CD4-positive, alpha-beta T cell treated with Interleukin-6 for 4 hours (primary cell): ENCODE data around the gene TWNK.

Experiments
- DNase-seq: peaks from one replicate; pipeline ENCODE4 v3.0.0-alpha.2; 2020; ENCODE audit warnings: mixed read lengths

The TWNK gene

GRCh38 chr10:101012525-101013364 lies 25.4 kb downstream of the TWNK start:
- DNase-seq: peak; percentile 84

GRCh38 chr10:101013365-101013825 lies 26.1 kb downstream of the TWNK start:
- no peak for DNase-seq

GRCh38 chr10:101014230-101014884 lies 27.0 kb downstream of the TWNK start:
- peak; percentile 83 for DNase-seq

GRCh38 chr10:101014966-101015581 lies 27.7 kb downstream of the TWNK start:
- no peak for DNase-seq

GRCh38 chr10:101015582-101015973 lies 28.2 kb downstream of the TWNK start:
- no peak for DNase-seq

GRCh38 chr10:101016814-101017213 lies 29.5 kb downstream of the TWNK start:
- DNase-seq: no peak

- DNase-seq: no peak
Observed at GRCh38 chr10:101018118-101018599, 30.8 kb downstream of the TWNK start.

- peak; percentile 79 for DNase-seq
Observed at GRCh38 chr10:101018600-101019439, 31.5 kb downstream of the TWNK start.

GRCh38 chr10:101019440-101019703 lies 32.0 kb downstream of the TWNK start:
- no peak for DNase-seq

- no peak for DNase-seq
Observed at GRCh38 chr10:101020427-101021075, 33.2 kb downstream of the TWNK start.

- DNase-seq: no peak
Observed at GRCh38 chr10:101021239-101021638, 33.9 kb downstream of the TWNK start.

- DNase-seq: no peak
Observed at GRCh38 chr10:101021692-101022251, 34.4 kb downstream of the TWNK start.

GRCh38 chr10:101022967-101023705 lies 35.8 kb downstream of the TWNK start:
- DNase-seq: no peak

GRCh38 chr10:101027106-101027720 lies 39.9 kb downstream of the TWNK start:
- no peak for DNase-seq

- no peak for DNase-seq
Observed at GRCh38 chr10:101028446-101029337, 41.3 kb downstream of the TWNK start.

- no peak for DNase-seq
Observed at GRCh38 chr10:101029520-101030295, 42.4 kb downstream of the TWNK start.

GRCh38 chr10:101030496-101031127 lies 43.3 kb downstream of the TWNK start:
- no peak for DNase-seq

GRCh38 chr10:101031128-101031795 lies 43.9 kb downstream of the TWNK start, which contains the start of the genes PDZD7 and SFXN3:
Gene PDZD7 (minus strand): TSS chr10:101031129. CDS start chr10:101030219, 910 bp downstream.
Gene SFXN3 (plus strand): TSS chr10:101031234. CDS start chr10:101034695, 3,461 bp downstream.
- peak; percentile 97 for DNase-seq
